A549 (cell line): ENCODE data around the gene RASGRF1. TPM values are rescaled to one million over a fixed set of nuclear protein-coding genes. Genes with fewer than 3 reads are reported as not detected.

Experiments used
- ATAC-seq, 2 experiments: fragments of 200-7000 bp in 1 of 2; fragments of >200 bp in 1 of 2; cut with Nextera tagmentation in 1 of 2; cut with Tn5 transposase in 1 of 2; 3 replicates each; pipeline versions ENCODE4 v1.8.0 to v1.9.1; 2018 to 2020; ENCODE audit warnings: mild to moderate bottlenecking in 1 of 2, moderate library complexity in 1 of 2
- CTCF ChIA-PET: fragments of 300-600 bp; sonication (Branson Sonifier 250); formaldehyde crosslinking; extraction: SDS; loops from one replicate; lab custom pipeline; 2021; ENCODE audit warnings: antibody characterized with exemption, inconsistent platforms; lab: Yijun Ruan, JAX
- POLR2A ChIA-PET: fragments of 350-600 bp; formaldehyde crosslinking; extraction: SDS; loops from one replicate; lab custom pipeline; 2021; ENCODE audit warnings: antibody characterized with exemption, inconsistent platforms; lab: Yijun Ruan, JAX
- DNase-seq, 2 experiments: peaks; one replicate each; pipeline versions ENCODE4 v3.0.0 to v3.0.0-alpha.2; 2011 to 2016; ENCODE audit warnings: low read depth in 1 of 2, low spot score in 1 of 2
- FAIRE-seq: peaks from 2 replicates; lab custom pipeline; 2011; peaks lifted over from hg19 to GRCh38; lab: Jason Lieb, UNC
- H3K27ac ChIP-seq, 2 experiments: fragments of >200 bp; sonication (Bioruptor Twin); formaldehyde crosslinking; 3 replicates each; pipeline ENCODE4 v1.5.1; 2016 to 2017
- H3K4me1 ChIP-seq: fragments of >200 bp; sonication (Bioruptor Twin); formaldehyde crosslinking; 3 replicates; pipeline ENCODE4 v1.6.1; 2016
- H3K4me2 ChIP-seq: fragments of >200 bp; sonication (Bioruptor Twin); formaldehyde crosslinking; 3 replicates; pipeline ENCODE4 v1.6.1; 2016
- H3K4me3 ChIP-seq: fragments of >200 bp; sonication (Bioruptor Twin); formaldehyde crosslinking; 3 replicates; pipeline ENCODE4 v1.5.1; 2016
- H3K9me3 ChIP-seq: fragments of >200 bp; sonication (Bioruptor Twin); formaldehyde crosslinking; 3 replicates; pipeline ENCODE4 v1.6.1; 2016
- CBX8 ChIP-seq: fragments of 200-600 bp; sonication (generic); IDR thresholded peaks from 2 replicates; pipeline ENCODE4 v1.6.1; 2016
- CEBPB ChIP-seq, 2 experiments: fragments of >200 bp in 1 of 2; sonication (Bioruptor Twin) in 1 of 2; formaldehyde crosslinking in 1 of 2; IDR thresholded peaks; 2 replicates each; pipeline ENCODE4 v1.6.1; 2012 to 2016
- CHD2 ChIP-seq: fragments of 150-350 bp; IDR thresholded peaks from 2 replicates; pipeline ENCODE4 v1.6.1; 2014; ENCODE audit warnings: low read length; ENCODE audit not compliant: partially characterized antibody
- ESRRA ChIP-seq: fragments of 150-350 bp; IDR thresholded peaks from 2 replicates; pipeline ENCODE4 v1.6.1; 2014; ENCODE audit warnings: mild to moderate bottlenecking, low read length, borderline replicate concordance
- HOXB13 ChIP-seq: fragments of 250-450 bp; sonication (Bioruptor Pico); IDR thresholded peaks from 2 replicates; pipeline ENCODE4 v1.5.0; 2020; ENCODE audit warnings: low read depth, mild to moderate bottlenecking, moderate library complexity
- KDM1A ChIP-seq: fragments of 200-600 bp; sonication (generic); IDR thresholded peaks from 2 replicates; pipeline ENCODE4 v1.6.1; 2016; ENCODE audit warnings: low read depth, mild to moderate bottlenecking
- NFE2L2 ChIP-seq: fragments of 150-350 bp; conservative IDR thresholded peaks from 2 replicates; pipeline ENCODE4 v1.6.1; 2014; ENCODE audit warnings: low read length
- POLR2A ChIP-seq: IDR thresholded peaks from 2 replicates; pipeline ENCODE4 v1.6.1; 2012; ENCODE audit warnings: mild to moderate bottlenecking, low read length
- POLR2AphosphoS2 ChIP-seq: conservative IDR thresholded peaks from 2 replicates; pipeline ENCODE4 v1.6.1; 2012; ENCODE audit warnings: low read length, improper control_type of control experiment, inconsistent platforms
- RAD21 ChIP-seq, 2 experiments: fragments of >200 bp in 1 of 2; sonication (Bioruptor Twin) in 1 of 2; formaldehyde crosslinking in 1 of 2; IDR thresholded peaks in 1 of 2; conservative IDR thresholded peaks in 1 of 2; 2 replicates in 1 of 2; 3 replicates in 1 of 2; pipeline ENCODE4 v1.6.1; 2012 to 2018; ENCODE audit warnings: inconsistent platforms in 1 of 2
- RFX5 ChIP-seq: fragments of 450-650 bp; IDR thresholded peaks from 2 replicates; pipeline ENCODE4 v1.7.1; 2014; ENCODE audit warnings: antibody characterized with exemption, mild to moderate bottlenecking, moderate library complexity
- ZNF302 ChIP-seq: fragments of 250-450 bp; sonication (Bioruptor Pico); IDR thresholded peaks from 2 replicates; pipeline ENCODE4 v1.9.0; 2021; ENCODE audit warnings: inconsistent platforms, mild to moderate bottlenecking, moderate library complexity
- WGBS: methylation state at CpG from one replicate; pipeline ENCODE4 v1.1.6; 2017; ENCODE audit errors: missing lambda C conversion rate; 5-methylcytosine and 5-hydroxymethylcytosine counted together
- polyA plus RNA-seq, 4 experiments: library from polyadenylated mRNA; depleted of rRNA in 3 of 4; stranded (reverse); fragments of >200 nt; fragmentation: RNase III in 1 of 4; extraction: RNeasy Plus Mini Kit Qiagen cat#74134 plus additional on column Dnase treatment in 1 of 4; gene quantifications; 2 replicates in 3 of 4; 3 replicates in 1 of 4; pipeline ENCODE4 v1.2.3, GENCODE V29; 2011 to 2017
- TF ChIP-seq, protein P1 (sequence below): IDR thresholded peaks from 2 replicates; pipeline ENCODE4 v1.6.1; 2012; ENCODE audit warnings: low read depth, borderline replicate concordance
- TF ChIP-seq, protein P2 (sequence below): fragments of 250-450 bp; sonication (Bioruptor Pico); IDR thresholded peaks from 2 replicates; pipeline ENCODE4 v1.5.0; 2020; ENCODE audit warnings: low read depth, mild to moderate bottlenecking, moderate library complexity
- TF ChIP-seq, protein P3 (sequence below): fragments of >200 bp; sonication (Bioruptor Twin); formaldehyde crosslinking; IDR thresholded peaks from 3 replicates; pipeline ENCODE4 v1.6.1; 2016

Gene RASGRF1
- polyA plus RNA-seq, 2 of the 4 experiments (the other 2 are of a cell fraction), result 0.13 to 0.21 TPM

DNA sequence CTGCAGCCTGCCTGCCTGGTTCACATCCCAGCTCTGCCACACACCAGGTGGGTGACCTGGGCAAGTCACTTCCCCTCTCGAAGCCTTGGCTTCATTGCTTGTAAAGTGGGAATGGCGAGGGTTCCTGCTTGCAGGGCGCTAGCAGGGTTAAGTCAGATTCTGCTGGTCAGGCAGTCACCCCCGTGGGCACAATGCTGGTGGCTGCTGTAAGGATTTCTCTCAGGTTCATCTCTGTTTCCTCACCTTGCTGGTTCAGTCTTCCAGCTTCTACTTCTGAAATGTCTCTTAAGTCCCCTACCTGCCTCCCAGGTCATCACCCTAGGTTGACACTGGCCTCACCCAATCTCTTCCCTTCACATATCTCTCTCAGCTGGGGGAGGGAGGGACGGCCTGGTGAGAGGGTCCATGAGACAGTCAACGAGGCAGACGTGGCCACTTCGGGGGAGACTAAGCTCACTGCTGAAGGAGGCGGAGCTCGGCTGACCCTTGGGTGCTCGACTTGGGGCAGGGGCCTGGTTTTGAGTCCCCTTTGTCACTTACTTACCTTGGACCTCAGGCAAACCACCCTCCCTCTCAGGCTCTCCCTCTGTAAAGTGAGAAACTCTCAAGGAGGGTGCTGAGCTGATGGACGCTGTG, 157.3 kb downstream of the RASGRF1 start (continued):
- TF ChIP-seq, protein P1, sequence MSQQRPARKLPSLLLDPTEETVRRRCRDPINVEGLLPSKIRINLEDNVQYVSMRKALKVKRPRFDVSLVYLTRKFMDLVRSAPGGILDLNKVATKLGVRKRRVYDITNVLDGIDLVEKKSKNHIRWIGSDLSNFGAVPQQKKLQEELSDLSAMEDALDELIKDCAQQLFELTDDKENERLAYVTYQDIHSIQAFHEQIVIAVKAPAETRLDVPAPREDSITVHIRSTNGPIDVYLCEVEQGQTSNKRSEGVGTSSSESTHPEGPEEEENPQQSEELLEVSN, result no peak
- no peak for TF ChIP-seq ESRRA
- TF ChIP-seq POLR2AphosphoS2, result no peak

DNA sequence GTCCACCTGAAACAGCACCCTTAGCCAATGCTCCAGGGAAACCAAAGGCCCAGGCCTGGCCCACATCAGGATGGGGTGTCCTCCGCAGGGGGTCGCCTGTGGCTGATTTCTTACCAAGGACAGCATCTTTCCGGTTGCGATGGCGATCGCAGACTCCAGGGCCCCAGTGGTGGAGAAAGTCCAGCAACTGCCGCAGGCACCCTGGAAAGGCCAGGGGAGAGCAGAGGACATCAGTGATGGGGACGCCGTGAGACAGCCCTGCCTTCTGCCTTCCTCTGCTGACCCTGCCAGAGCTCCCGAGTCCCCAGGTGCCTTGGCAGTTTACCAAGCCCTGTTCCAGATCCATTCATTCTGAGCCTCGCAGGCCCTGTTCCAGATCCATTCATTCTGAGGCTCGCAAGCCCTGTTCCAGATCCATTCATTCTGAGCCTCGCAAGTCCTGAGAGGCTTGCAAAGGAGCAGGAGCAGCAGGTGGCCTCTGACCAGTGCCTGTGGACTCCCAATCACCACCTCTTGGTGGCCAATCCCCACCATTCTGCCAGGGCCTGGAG, 158.2 kb downstream of the RASGRF1 start:
- Histone ChIP-seq H3K27ac (no peak overlapping the region), H3K9me3 (no peaks in the 10 kb centered on the region), H3K4me3 (no peak overlapping the region), H3K4me1 (peaks cover 17% of the 10 kb centered on the region), H3K4me2 (no peak overlapping the region)
- no peak for TF ChIP-seq RAD21 (conservative IDR thresholded peaks at IDR 0.05 in 1 of 2, IDR thresholded peaks at IDR 0.05 in 1 of 2)
- TF ChIP-seq ZNF302, result no peak
- no peak for TF ChIP-seq POLR2AphosphoS2
- no peak for TF ChIP-seq CEBPB (IDR thresholded peaks at IDR 0.05)
- no peak for TF ChIP-seq RFX5
- TF ChIP-seq POLR2A, result no peak
- no peak for TF ChIP-seq CBX8
- TF ChIP-seq KDM1A, result no peak
- TF ChIP-seq, protein P2, sequence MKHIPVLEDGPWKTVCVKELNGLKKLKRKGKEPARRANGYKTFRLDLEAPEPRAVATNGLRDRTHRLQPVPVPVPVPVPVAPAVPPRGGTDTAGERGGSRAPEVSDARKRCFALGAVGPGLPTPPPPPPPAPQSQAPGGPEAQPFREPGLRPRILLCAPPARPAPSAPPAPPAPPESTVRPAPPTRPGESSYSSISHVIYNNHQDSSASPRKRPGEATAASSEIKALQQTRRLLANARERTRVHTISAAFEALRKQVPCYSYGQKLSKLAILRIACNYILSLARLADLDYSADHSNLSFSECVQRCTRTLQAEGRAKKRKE (CRISPR knock-in tag), result no peak
- TF ChIP-seq CHD2, result no peak
- TF ChIP-seq, protein P1, result no peak
- no peak for TF ChIP-seq NFE2L2
- FAIRE-seq (no peak), ATAC-seq (no peak; a peak in 2 of 6 replicates), DNase-seq (no peak)
- POLR2A ChIA-PET, result no interaction called here
- CTCF ChIA-PET, result interaction anchor here (1.3 to 1.7 kb wide), 3 partner anchors 9 to 245 kb away, joined by 3 to 6 read pairs (median 4); no protein-coding TSS in a partner anchor
- 84% methylated on average over 13 of the region's 13 CpGs for WGBS

DNA sequence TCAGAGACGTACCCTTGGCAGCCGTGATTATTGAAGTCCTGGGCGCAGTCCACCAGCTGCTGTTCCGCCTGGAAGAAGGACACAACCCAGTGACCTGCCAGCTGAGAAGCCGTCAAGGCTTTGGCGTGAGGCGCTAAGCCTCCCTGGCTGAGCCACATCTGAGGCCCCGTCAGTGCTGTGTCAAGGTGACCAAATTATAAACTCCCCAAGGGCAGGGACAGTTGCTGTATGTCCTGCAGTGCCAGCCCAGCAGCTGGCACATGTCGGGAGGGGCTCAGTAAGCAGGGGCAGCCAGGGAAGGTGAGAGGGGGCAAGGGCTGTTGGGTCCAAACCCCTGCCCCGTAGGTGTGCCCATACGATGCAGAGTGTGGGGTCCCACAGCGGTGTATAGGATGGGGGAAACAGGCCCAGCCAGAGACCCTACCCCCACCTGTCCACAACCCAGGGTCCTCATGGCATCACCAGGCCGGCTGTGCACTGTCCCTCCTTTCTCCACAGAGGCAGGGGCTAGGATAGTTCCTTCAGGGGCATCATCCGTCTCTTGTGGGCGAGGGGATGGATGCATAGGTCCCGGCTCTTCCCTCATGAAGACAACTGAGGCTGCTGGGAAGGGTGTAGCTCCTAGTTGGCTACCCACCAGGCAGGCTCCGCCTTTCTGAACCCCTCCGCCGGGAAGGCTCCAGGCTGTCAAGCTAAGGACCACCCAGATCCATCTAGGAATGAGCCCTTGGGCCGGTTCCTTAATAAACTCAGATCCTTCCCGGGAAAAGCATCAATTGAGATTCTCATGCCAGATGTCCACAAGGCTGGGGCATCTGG, 158.9 kb downstream of the RASGRF1 start:
- FAIRE-seq, result no peak
- ChIA-PET POLR2A (interaction anchor here (1.2 kb wide), 1 partner anchor 58 kb away, joined by 3 read pairs; no protein-coding TSS in a partner anchor), CTCF (interaction anchor here (0.7 to 7.9 kb wide), 9 partner anchors 10 to 252 kb away, joined by 3 to 58 read pairs (median 4); no protein-coding TSS in a partner anchor)
- no peak for DNase-seq
- Histone ChIP-seq H3K9me3 (no peaks in the 10 kb centered on the region), H3K4me3 (no peak overlapping the region), H3K4me2 (no peak overlapping the region), H3K4me1 (peaks cover 17% of the 10 kb centered on the region), H3K27ac (peak overlapping the region in 1 of 2 experiments; percentile 84; a peak in 4 of 6 replicates)
- WGBS, result 91% methylated on average over 21 of the region's 21 CpGs
- peak in 1 of 2 experiments; percentile 4; a peak in 3 of 6 replicates for ATAC-seq
- TF ChIP-seq, protein P3, sequence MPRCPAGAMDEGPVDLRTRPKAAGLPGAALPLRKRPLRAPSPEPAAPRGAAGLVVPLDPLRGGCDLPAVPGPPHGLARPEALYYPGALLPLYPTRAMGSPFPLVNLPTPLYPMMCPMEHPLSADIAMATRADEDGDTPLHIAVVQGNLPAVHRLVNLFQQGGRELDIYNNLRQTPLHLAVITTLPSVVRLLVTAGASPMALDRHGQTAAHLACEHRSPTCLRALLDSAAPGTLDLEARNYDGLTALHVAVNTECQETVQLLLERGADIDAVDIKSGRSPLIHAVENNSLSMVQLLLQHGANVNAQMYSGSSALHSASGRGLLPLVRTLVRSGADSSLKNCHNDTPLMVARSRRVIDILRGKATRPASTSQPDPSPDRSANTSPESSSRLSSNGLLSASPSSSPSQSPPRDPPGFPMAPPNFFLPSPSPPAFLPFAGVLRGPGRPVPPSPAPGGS, result no peak
- peak; percentile 5; the same call in 1 of the 2 replicates for TF ChIP-seq HOXB13 (CRISPR knock-in tag)
